Right cardiac atrium (tissue), 5 donors: ENCODE measurements around the gene EBP. TPM values are rescaled to one million over a fixed set of nuclear protein-coding genes. Genes with fewer than 3 reads are reported as not detected.
A peak's percentile ranks its signal among the peaks of the same experiment; 100 is the strongest.

Experiments used
- ATAC-seq, 2 donors: fragments of 200-7000 bp; cut with Tn5 transposase; one replicate each; pipeline versions ENCODE4 v1.8.0 to v1.9.1; 2020; ENCODE audit warnings: moderate library complexity in 2 of 2, mild to moderate bottlenecking in 1 of 2
- DNase-seq, 3 donors: peaks; one replicate each; pipeline ENCODE4 v3.0.0-alpha.2; 2020
- H3K27ac ChIP-seq: one replicate; pipeline ENCODE4 v1.5.1; 2013; ENCODE audit warnings: mild to moderate bottlenecking, low read length, control low read depth, moderate library complexity
- H3K27me3 ChIP-seq: one replicate; pipeline ENCODE4 v1.6.1; 2013; ENCODE audit not compliant: control insufficient read depth, insufficient read depth
- H3K4me1 ChIP-seq: one replicate; pipeline ENCODE4 v1.6.1; 2013; ENCODE audit warnings: low read length; ENCODE audit not compliant: control insufficient read depth, insufficient read depth
- H3K4me3 ChIP-seq: one replicate; pipeline ENCODE4 v1.5.1; 2013; ENCODE audit warnings: low read length, control low read depth
- H3K9me3 ChIP-seq: one replicate; pipeline ENCODE4 v1.6.1; 2013; ENCODE audit warnings: low read length; ENCODE audit not compliant: control insufficient read depth
- WGBS: extraction: QIAGEN DNeasy Blood & Tissue Kit; methylation state at CpG from one replicate; pipeline ENCODE4 v1.1.7; 2013; 5-methylcytosine and 5-hydroxymethylcytosine counted together
- intact Hi-C, 4 donors: fragments of 100-400 bp; cut with DNase I; formaldehyde crosslinking; loops; one replicate each; pipeline versions ENCODE4 v1.11.0 to v1.14.0; 2022 to 2023
- polyA plus RNA-seq: library from polyadenylated mRNA; stranded (reverse); fragments of 200-250 nt; gene quantifications from one replicate; pipeline ENCODE4 v1.2.3, GENCODE V29; 2013
- total RNA-seq, 4 donors: library from RNA; stranded (reverse); fragmentation: NEBNext Ultra II Directional; extraction: Animal tissue kit (Norgen Biotek cat#: 25700); gene quantifications; one replicate each; pipeline ENCODE4 v1.2.1, GENCODE V29; 2021
- donor health status: healthy with polysubstance abuse.
- donor health status: DM: no; HTN: yes; CAD: no.
- donor health status: DM: no; HTN: no; CAD: no.
- donor health status: DM: no; HTN: yes; CAD: no; lungs with severe emphysema.
- donor health status: DM: yes; HTN: yes; CAD: no.

EBP gene
- total and polyA plus RNA-seq, 5 donors, result 74.8 to 118 (median 85.3) TPM

DNA sequence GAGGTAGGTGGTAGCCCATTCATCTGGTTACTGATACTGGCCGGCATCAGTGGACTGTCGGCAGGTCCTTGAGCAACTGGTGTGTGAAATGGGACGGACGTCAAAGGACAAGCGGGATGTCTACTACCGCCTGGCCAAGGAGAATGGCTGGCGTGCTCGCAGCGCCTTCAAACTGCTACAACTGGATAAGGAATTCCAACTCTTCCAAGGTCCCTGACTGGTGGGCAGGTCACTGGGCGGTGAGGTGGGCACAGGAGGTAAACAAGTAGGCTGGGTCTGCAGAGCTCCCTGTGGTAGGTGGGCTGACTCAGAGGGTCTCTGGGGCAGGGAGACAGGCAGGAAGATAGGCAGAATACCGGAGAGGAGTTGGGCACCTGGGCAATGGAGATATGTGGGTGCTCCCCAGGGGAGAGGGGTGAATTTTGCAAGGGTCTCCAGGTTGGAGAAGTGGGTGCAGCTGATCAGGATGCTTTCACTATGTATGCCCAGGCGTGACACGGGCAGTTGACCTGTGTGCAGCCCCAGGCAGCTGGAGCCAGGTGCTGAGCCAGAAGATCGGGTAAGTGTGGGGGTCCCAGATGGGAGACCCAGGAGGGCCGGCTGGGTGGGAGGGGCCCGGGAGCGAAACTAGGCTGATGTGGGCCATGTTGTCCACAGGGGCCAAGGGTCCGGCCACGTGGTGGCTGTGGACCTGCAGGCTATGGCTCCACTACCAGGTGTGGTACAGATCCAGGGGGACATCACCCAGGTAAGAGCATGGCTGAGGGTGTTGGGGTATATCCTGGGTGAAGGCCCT lies 43.5 kb upstream of the EBP start:
- no peak for ATAC-seq
- H3K27ac ChIP-seq, result no peak overlapping the region
- H3K27me3 ChIP-seq, result no peaks in the 10 kb centered on the region
- no peaks in the 10 kb centered on the region for H3K9me3 ChIP-seq
- 93% methylated on average over 19 of the region's 19 CpGs for WGBS
- intact Hi-C loops, result no loop called here
- H3K4me1 ChIP-seq, result no peaks in the 10 kb centered on the region
- DNase-seq, result no peak
- H3K4me3 ChIP-seq, result no peak overlapping the region

DNA sequence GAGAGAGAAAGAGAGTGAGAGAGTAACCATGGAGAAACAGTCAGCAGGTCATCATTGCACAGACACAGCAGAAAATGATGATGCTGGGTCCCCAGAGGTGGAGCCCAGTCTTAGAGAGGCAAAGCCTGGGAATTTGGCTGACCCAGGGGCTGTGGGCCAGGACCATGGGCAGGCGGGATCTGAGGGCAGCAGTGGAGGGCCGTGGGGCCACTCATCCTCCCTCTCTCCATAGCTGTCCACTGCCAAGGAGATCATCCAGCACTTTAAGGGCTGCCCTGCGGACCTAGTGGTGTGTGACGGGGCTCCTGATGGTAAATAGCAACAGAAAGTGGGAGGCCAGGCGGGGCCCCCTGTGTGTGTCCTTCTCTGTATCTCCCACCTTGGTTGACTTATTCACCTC lies 42.8 kb upstream of the EBP start:
- ATAC-seq (no peak), DNase-seq (no peak)
- no peaks in the 10 kb centered on the region for H3K4me1 ChIP-seq
- H3K9me3 ChIP-seq, result no peaks in the 10 kb centered on the region
- H3K27me3 ChIP-seq, result no peaks in the 10 kb centered on the region
- H3K27ac ChIP-seq, result no peak overlapping the region
- WGBS, result 88% methylated on average over 5 of the region's 5 CpGs
- no peak overlapping the region for H3K4me3 ChIP-seq
- intact Hi-C loops, result no loop called here

GRCh38 chrX:48480142-48480541 lies 41.5 kb upstream of the EBP start:
- intact Hi-C loops, result no loop called here
- 93% methylated on average over 3 of the region's 3 CpGs for WGBS
- no peak for ATAC-seq
- DNase-seq, result no peak
- H3K27me3 ChIP-seq, result no peaks in the 10 kb centered on the region
- no peak overlapping the region for H3K4me3 ChIP-seq
- no peaks in the 10 kb centered on the region for H3K9me3 ChIP-seq
- H3K27ac ChIP-seq, result no peak overlapping the region
- no peaks in the 10 kb centered on the region for H3K4me1 ChIP-seq

DNA sequence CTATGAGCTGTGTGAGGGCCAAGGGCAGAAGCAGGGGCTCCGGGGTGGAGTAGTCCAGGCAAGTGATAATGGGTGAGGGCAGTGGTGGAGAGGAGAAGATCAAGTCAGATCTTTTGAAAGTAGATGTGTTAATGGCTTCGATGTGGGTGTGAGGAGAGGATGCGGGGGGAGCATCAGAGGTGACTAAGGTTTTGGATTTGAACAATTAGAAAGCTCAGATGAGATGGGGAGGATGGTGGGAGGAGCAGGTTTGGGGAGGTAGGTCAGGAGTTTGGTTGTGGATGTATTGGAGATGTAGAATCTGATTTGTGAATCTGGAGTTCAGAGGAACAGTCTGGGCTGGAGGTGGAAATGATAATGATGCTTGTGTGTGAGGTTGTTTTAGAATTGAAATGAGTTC lies 41.0 kb upstream of the EBP start:
- WGBS, result 91% methylated on average over 3 of the region's 3 CpGs
- H3K4me3 ChIP-seq, result no peak overlapping the region
- no peak for DNase-seq
- H3K4me1 ChIP-seq, result no peaks in the 10 kb centered on the region
- no peaks in the 10 kb centered on the region for H3K27me3 ChIP-seq
- H3K27ac ChIP-seq, result no peak overlapping the region
- H3K9me3 ChIP-seq, result no peaks in the 10 kb centered on the region
- intact Hi-C loops, result no loop called here
- ATAC-seq, result no peak

- no peak for ATAC-seq
- no peaks in the 10 kb centered on the region for H3K9me3 ChIP-seq
- no peak overlapping the region for H3K4me3 ChIP-seq
- H3K4me1 ChIP-seq, result no peaks in the 10 kb centered on the region
- intact Hi-C loops, result no loop called here
- no peak for DNase-seq
- WGBS, result 73% methylated on average over 7 of the region's 7 CpGs
- no peak overlapping the region for H3K27ac ChIP-seq
- H3K27me3 ChIP-seq, result no peaks in the 10 kb centered on the region
These were observed 39.1 kb upstream of the EBP start for GRCh38 chrX:48482526-48482925.

- no peaks in the 10 kb centered on the region for H3K4me1 ChIP-seq
- ATAC-seq (peak in 1 of 2 donors; percentile 10), DNase-seq (no peak)
- intact Hi-C loops, result no loop called here
- WGBS, result 88% methylated on average over 10 of the region's 10 CpGs
- no peaks in the 10 kb centered on the region for H3K27me3 ChIP-seq
- H3K4me3 ChIP-seq, result no peak overlapping the region
- H3K9me3 ChIP-seq, result no peaks in the 10 kb centered on the region
- H3K27ac ChIP-seq, result no peak overlapping the region
These were observed 34.2 kb upstream of the EBP start for GRCh38 chrX:48487362-48487798.

GRCh38 chrX:48488034-48488433 lies 33.6 kb upstream of the EBP start:
- Histone ChIP-seq H3K27me3 (no peaks in the 10 kb centered on the region), H3K4me3 (no peak overlapping the region), H3K27ac (no peak overlapping the region), H3K9me3 (no peaks in the 10 kb centered on the region), H3K4me1 (no peaks in the 10 kb centered on the region)
- 81% methylated on average over 3 of the region's 3 CpGs for WGBS
- no peak for ATAC-seq
- DNase-seq, result no peak
- intact Hi-C loops, result no loop called here

DNA sequence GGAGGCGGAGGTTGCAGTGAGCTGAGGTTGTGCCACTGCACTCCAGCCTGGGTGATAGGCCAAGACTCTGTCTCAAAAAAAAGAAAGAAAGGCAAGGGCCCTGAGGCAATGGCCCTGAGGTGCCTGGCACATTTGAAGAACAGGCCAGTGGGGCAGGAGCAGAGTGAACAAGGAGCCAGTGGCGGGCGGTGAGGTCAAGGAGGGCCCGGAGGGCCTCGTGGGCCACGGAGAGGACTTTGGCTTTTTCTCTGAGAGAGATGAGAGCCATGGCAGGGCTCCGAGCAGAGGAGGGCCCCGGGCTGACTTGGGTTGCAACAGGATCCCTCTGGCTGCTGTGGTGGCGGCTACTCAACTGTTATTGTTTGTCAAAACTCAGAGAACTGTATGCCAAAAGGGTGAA lies 32.3 kb upstream of the EBP start:
- Histone ChIP-seq H3K4me1 (no peaks in the 10 kb centered on the region), H3K27ac (no peak overlapping the region), H3K27me3 (no peaks in the 10 kb centered on the region), H3K4me3 (no peak overlapping the region), H3K9me3 (no peaks in the 10 kb centered on the region)
- DNase-seq, result no peak
- intact Hi-C loops, result no loop called here
- 89% methylated on average over 9 of the region's 9 CpGs for WGBS
- no peak for ATAC-seq

DNA sequence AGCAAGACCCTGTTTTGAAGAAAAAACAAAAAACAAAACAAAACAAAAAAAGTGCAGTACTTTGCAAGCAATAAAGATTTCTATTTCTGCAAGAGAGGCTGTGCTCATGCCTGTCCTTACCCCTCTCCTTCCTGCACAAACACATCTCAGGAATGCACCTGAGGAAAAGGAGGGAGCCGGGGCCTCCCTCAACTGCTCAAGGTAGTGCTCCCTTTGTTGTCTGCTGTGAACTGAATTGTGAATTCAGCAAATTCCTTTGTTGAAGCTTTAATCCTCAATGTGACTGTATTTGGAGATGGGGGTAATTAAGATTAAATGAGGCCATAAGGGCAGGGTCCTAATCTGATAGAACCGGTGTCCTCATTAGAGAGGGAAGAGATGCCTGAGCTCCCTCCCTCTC lies 31.7 kb upstream of the EBP start:
- no peaks in the 10 kb centered on the region for H3K27me3 ChIP-seq
- H3K27ac ChIP-seq, result no peak overlapping the region
- intact Hi-C loops, result loop anchor here in 1 of 4 donors (10.0 kb wide), 1 partner anchor 405 kb away; no protein-coding TSS in a partner anchor
- ATAC-seq (no peak), DNase-seq (no peak)
- 65% methylated on average over 2 of the region's 2 CpGs for WGBS
- no peaks in the 10 kb centered on the region for H3K4me1 ChIP-seq
- H3K4me3 ChIP-seq, result no peak overlapping the region
- H3K9me3 ChIP-seq, result no peaks in the 10 kb centered on the region

DNA sequence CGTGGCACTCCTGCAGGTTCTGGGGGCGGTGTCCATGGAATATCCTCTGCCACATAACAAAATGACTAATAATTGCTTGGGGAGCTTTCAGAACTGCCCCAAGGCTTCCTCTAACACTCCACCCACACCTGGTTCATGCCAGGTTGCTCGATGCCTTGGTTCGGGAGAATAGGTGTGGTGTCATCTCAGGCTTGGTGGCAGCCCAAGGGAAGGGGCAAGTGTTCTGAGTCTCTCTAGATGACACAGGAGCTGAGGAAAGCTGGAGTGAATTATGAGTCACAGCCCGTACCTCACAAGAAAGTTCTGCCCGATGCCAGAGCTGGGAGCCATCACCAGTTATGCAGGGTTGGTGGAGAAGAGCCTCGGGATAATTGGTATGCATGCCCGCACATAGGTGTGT lies 30.9 kb upstream of the EBP start:
- no peak for ATAC-seq
- H3K4me1 ChIP-seq, result no peaks in the 10 kb centered on the region
- no peaks in the 10 kb centered on the region for H3K9me3 ChIP-seq
- intact Hi-C loops, result loop anchor here in 1 of 4 donors (10.0 kb wide), 1 partner anchor 406 kb away; no protein-coding TSS in a partner anchor
- H3K27ac ChIP-seq, result no peak overlapping the region
- 87% methylated on average over 8 of the region's 8 CpGs for WGBS
- H3K27me3 ChIP-seq, result no peaks in the 10 kb centered on the region
- peak in 1 of 3 donors; percentile 3 for DNase-seq
- H3K4me3 ChIP-seq, result no peak overlapping the region

- H3K9me3 ChIP-seq, result no peaks in the 10 kb centered on the region
- H3K27ac ChIP-seq, result no peak overlapping the region
- no peaks in the 10 kb centered on the region for H3K4me1 ChIP-seq
- WGBS, result 91% methylated on average over 9 of the region's 9 CpGs
- intact Hi-C loops, result loop anchor here in 1 of 4 donors (10.0 kb wide), 1 partner anchor 407 kb away; no protein-coding TSS in a partner anchor
- no peak overlapping the region for H3K4me3 ChIP-seq
- DNase-seq, result no peak
- H3K27me3 ChIP-seq, result no peaks in the 10 kb centered on the region
- no peak for ATAC-seq
These were observed 29.8 kb upstream of the EBP start for GRCh38 chrX:48491809-48492208.
